GM19351 (cell line): ENCODE data around the gene FSD2.

Source experiments
- ATAC-seq: cut with Tn5 transposase; IDR thresholded peaks from one replicate; pipeline ENCODE4 v1.9.1; 2021; ENCODE audit warnings: mild to moderate bottlenecking, moderate library complexity; ENCODE audit not compliant: unreplicated experiment

Gene FSD2

GRCh38 chr15:82805994-82806406 lies at the start of gene FSD2:
Gene FSD2, minus strand, starts transcription at chr15:82806069. Its CDS starts 18,679 bp downstream, at chr15:82787390.
- peak; percentile 49 for ATAC-seq

GRCh38 chr15:82854554-82854953 lies 48.7 kb upstream of the FSD2 start:
- no peak for ATAC-seq

- ATAC-seq = no peak
Observed at GRCh38 chr15:82852941-82853561, 47.2 kb upstream of the FSD2 start.

GRCh38 chr15:82851981-82852511 lies 46.2 kb upstream of the FSD2 start:
- ATAC-seq = no peak

GRCh38 chr15:82851306-82851850 lies 45.5 kb upstream of the FSD2 start:
- no peak for ATAC-seq

- no peak for ATAC-seq
Observed at GRCh38 chr15:82850731-82851130, 44.9 kb upstream of the FSD2 start.

GRCh38 chr15:82849556-82850512 lies 44.0 kb upstream of the FSD2 start:
- peak; percentile 60 for ATAC-seq

GRCh38 chr15:82848241-82848993 lies 42.5 kb upstream of the FSD2 start:
- no peak for ATAC-seq

GRCh38 chr15:82847703-82848102 lies 41.8 kb upstream of the FSD2 start:
- ATAC-seq = no peak

GRCh38 chr15:82846621-82847020 lies 40.8 kb upstream of the FSD2 start:
- ATAC-seq = no peak

- no peak for ATAC-seq
Observed at GRCh38 chr15:82845686-82846085, 39.8 kb upstream of the FSD2 start.

GRCh38 chr15:82843566-82843965 lies 37.7 kb upstream of the FSD2 start:
- ATAC-seq = no peak

- no peak for ATAC-seq
Observed at GRCh38 chr15:82840166-82840565, 34.3 kb upstream of the FSD2 start.

GRCh38 chr15:82839136-82839535 lies 33.3 kb upstream of the FSD2 start:
- ATAC-seq = no peak

- no peak for ATAC-seq
Observed at GRCh38 chr15:82838096-82838735, 32.3 kb upstream of the FSD2 start.

- no peak for ATAC-seq
Observed at GRCh38 chr15:82835391-82835917, 29.6 kb upstream of the FSD2 start.

- no peak for ATAC-seq
Observed at GRCh38 chr15:82833362-82833682, 27.5 kb upstream of the FSD2 start.

GRCh38 chr15:82832601-82833361 lies 26.9 kb upstream of the FSD2 start:
- ATAC-seq = peak; percentile 83

GRCh38 chr15:82831894-82832600 lies 26.2 kb upstream of the FSD2 start:
- no peak for ATAC-seq
